ENCODE results near the gene PURA.

The PURA gene

DNA sequence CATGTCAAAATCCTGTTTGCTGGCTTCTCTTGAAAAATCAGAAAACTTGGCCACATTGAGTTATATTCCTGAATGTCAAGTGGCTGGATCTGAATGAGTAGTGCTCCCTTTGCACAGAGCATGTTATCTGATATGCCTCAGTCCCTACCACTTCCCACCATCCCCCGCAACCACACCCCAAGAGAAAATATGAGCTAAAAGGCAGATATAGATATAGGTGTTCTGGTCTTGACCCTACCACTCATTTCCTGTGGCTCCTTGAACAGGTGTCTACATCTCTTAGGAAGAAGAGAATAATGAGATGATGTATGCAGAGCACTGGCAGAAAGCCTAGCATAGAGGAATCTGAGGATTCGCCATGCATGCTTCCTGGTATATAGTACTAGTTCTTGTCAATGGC is 54.5 kb downstream of the PURA start:
- no peak for DNase-seq (ENCODE audit: low spot score)
- H3K4me3 ChIP-seq, result no peak overlapping the region
- TF ChIP-seq, protein P1, sequence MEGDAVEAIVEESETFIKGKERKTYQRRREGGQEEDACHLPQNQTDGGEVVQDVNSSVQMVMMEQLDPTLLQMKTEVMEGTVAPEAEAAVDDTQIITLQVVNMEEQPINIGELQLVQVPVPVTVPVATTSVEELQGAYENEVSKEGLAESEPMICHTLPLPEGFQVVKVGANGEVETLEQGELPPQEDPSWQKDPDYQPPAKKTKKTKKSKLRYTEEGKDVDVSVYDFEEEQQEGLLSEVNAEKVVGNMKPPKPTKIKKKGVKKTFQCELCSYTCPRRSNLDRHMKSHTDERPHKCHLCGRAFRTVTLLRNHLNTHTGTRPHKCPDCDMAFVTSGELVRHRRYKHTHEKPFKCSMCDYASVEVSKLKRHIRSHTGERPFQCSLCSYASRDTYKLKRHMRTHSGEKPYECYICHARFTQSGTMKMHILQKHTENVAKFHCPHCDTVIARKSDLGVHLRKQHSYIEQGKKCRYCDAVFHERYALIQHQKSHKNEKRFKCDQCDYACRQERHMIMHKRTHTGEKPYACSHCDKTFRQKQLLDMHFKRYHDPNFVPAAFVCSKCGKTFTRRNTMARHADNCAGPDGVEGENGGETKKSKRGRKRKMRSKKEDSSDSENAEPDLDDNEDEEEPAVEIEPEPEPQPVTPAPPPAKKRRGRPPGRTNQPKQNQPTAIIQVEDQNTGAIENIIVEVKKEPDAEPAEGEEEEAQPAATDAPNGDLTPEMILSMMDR (IDR thresholded peaks at IDR 0.05), result no peak
- no peak overlapping the region for H3K27ac ChIP-seq

DNA sequence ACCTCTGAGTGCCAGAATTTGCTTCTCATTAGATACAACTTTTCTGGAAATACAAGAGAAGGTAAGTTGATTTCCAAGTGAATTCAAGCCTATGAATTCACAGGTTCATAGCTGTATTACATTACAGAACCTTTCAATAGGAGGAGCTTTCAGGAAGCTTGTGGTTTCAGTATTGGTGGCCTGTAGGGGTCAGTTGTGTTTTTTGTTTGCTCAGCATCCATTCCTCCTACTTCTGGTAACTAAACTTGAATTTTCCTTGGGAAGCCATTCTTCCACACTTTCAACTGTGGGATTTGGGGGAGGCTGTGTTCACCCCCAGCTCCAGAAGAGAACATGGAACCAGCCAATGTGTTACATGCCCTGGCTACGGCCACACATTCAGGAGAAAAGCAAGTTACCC is 55.5 kb downstream of the PURA start:
- no peak for DNase-seq (ENCODE audit: low spot score)
- H3K4me3 ChIP-seq, result no peak overlapping the region
- TF ChIP-seq, protein P1 (IDR thresholded peaks at IDR 0.05), result no peak
- H3K27ac ChIP-seq, result no peak overlapping the region

- H3K4me3 ChIP-seq, result no peak overlapping the region
- no peak overlapping the region for H3K27ac ChIP-seq
- TF ChIP-seq, protein P1 (IDR thresholded peaks at IDR 0.05), result no peak
- no peak for DNase-seq (ENCODE audit: low spot score)
Measured at GRCh38 chr5:140172483-140172882, 58.6 kb downstream of the PURA start.

GRCh38 chr5:140174014-140174413 is 60.1 kb downstream of the PURA start:
- DNase-seq (ENCODE audit: low spot score), result no peak
- Histone ChIP-seq H3K27ac (no peak overlapping the region), H3K4me3 (no peak overlapping the region)
- TF ChIP-seq, protein P1 (IDR thresholded peaks at IDR 0.05), result no peak

- DNase-seq (ENCODE audit: low spot score), result peak; percentile 98
- Histone ChIP-seq H3K27ac (peak within 1 kb of the TSS; percentile 95 to 99), H3K4me3 (peak within 1 kb of the TSS; percentile 94)
- TF ChIP-seq, protein P1 (IDR thresholded peaks at IDR 0.05), result no peak
Measured at GRCh38 chr5:140174465-140175366, 60.8 kb downstream of the PURA start, which contains the start of gene CYSTM1. CYSTM1 (plus strand) TSS chr5:140175188; CDS start chr5:140194466, 19,278 bp downstream.
